Fibroblast of mammary gland (primary cell): Measurements from ENCODE around the gene FGFBP1.
A peak's percentile ranks its signal among the peaks of the same experiment; 100 is the strongest.

Source experiments
- DNase-seq: peaks from one replicate; pipeline ENCODE4 v3.0.0-alpha.2; 2010; ENCODE audit warnings: low read depth
- H3K4me3 ChIP-seq: 2 replicates; pipeline ENCODE4 v1.5.1; 2011; ENCODE audit warnings: low read depth, mild to moderate bottlenecking, low read length, moderate library complexity; ENCODE audit not compliant: control insufficient read depth
- CTCF ChIP-seq: conservative IDR thresholded peaks from 2 replicates; pipeline ENCODE4 v1.5.1; 2011; ENCODE audit warnings: low read depth, low read length, inconsistent platforms; ENCODE audit not compliant: control insufficient read depth, insufficient read depth

FGFBP1 gene

DNA sequence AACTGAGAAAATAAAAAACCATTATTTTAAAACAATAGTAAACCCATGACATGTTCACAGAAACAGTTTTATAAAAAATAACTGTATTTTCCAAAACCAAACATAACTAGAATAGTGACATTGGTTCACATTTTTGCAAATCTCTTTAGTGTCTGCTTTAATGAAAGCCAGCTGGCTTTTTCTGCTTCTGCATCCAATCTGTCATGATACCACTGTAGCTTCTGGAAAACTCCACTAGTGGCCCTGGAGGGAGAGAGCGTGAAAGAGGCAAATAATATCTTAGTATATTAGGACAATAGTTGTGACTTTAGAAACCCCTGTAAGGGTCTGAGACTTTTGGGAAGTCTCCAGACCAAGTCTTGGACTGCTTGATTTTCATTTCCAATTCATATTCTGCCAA is 31.1 kb downstream of the FGFBP1 start:
- H3K4me3 ChIP-seq = no peak overlapping the region
- no peak for DNase-seq
- TF ChIP-seq CTCF = no peak

- no peak for DNase-seq
- TF ChIP-seq CTCF = no peak
- H3K4me3 ChIP-seq = no peak overlapping the region
Measured at GRCh38 chr4:15906020-15906443, 32.5 kb downstream of the FGFBP1 start.

DNA sequence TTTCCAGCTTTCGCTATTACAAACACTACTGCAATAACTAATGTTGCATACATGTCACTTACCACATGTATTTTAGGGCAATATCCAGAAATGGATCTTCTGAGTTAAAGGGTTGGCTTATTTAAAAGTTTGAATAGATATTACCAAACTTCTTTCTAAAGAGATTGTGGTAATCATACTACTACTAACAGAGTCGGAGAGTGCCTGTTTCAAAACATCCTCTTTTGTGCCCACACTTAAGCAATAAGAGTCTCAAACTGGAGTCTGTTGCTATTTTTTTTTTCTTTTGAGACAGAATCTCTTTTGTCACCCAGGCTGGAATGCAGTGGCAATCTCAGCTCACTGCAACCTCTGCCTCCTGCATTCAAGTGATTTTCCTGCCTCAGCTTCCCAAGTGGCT is 35.8 kb downstream of the FGFBP1 start:
- no peak overlapping the region for H3K4me3 ChIP-seq
- TF ChIP-seq CTCF = no peak
- DNase-seq = no peak

DNA sequence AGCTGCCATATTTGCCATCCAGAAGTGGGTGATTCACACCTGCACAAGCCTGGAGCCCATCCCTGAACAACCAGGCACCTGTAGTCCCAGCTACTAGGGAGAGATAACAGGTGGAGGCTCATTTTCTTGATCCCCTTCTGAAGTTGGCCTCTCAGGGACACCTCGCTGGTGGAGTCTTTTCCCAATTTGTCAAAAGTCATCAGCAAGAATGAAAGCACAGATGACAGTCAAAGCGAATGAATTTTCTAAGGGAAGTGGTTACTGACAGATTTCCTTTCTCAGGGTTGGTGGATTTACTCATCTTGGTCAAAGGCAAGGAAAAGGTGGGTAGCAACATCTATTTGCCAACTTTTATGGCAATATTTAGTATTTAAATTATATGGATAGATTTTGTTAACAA is 36.5 kb downstream of the FGFBP1 start:
- DNase-seq = no peak
- TF ChIP-seq CTCF = no peak
- no peak overlapping the region for H3K4me3 ChIP-seq

- no peak overlapping the region for H3K4me3 ChIP-seq
- no peak for TF ChIP-seq CTCF
- DNase-seq = no peak
Measured at GRCh38 chr4:15901007-15901406, 37.5 kb downstream of the FGFBP1 start.

DNA sequence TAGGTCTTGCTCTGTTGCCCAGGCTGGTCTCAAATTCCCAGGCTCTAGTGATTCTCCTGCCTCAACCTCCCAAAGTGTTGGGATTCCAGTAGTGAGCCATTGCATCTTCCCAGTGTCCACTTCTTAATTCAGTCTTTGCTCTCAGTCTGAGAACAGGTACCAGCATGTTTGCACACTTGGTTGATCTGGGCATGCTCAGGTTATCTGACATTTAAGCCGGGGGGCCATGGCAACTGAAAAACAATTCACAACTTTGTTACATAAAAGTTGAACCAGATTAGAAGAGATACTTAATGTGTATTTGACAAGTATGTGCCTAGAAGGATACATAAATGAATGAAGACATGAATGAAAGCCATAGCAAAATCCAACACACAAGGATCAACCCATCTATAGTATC is 39.0 kb downstream of the FGFBP1 start:
- no peak for DNase-seq
- no peak overlapping the region for H3K4me3 ChIP-seq
- TF ChIP-seq CTCF = no peak

GRCh38 chr4:15898902-15899301 is 39.6 kb downstream of the FGFBP1 start:
- TF ChIP-seq CTCF = no peak
- peak; percentile 66 for DNase-seq
- no peak overlapping the region for H3K4me3 ChIP-seq
